PC-9 (cell line): ENCODE measurements around the gene NEO1. TPM values are rescaled to one million over a fixed set of nuclear protein-coding genes. Genes with fewer than 3 reads are reported as not detected.

Experiments used
- BruUV-seq: library from RNA; stranded (reverse); fragments of 400-500 nt; replicated peaks from 2 replicates; lab custom pipeline; 2021; lab: Mats Ljungman, UMichigan
- CTCF ChIA-PET: fragments of 300-600 bp; sonication (Branson Sonifier 250); formaldehyde crosslinking; loops from one replicate; lab custom pipeline; 2022; ENCODE audit warnings: antibody characterized with exemption; lab: Charles Lee
- POLR2A ChIA-PET: fragments of 300-600 bp; sonication (Branson Sonifier 250); formaldehyde crosslinking; loops from one replicate; lab custom pipeline; 2022; ENCODE audit warnings: antibody characterized with exemption; ENCODE audit not compliant: unreplicated experiment; lab: Charles Lee
- DNase-seq, 2 experiments: peaks; one replicate each; pipeline versions ENCODE4 v3.0.0 to v3.0.0-alpha.2; 2015 to 2022; ENCODE audit warnings: mixed read lengths in 1 of 2
- H2AFZ ChIP-seq: fragments of 200-600 bp; sonication (generic); 2 replicates; pipeline ENCODE4 v1.8.1; 2017; ENCODE audit warnings: antibody characterized with exemption
- H3F3A ChIP-seq: fragments of 200-600 bp; sonication (generic); 2 replicates; pipeline ENCODE4 v1.8.1; 2017; ENCODE audit warnings: antibody characterized with exemption, mild to moderate bottlenecking, low read depth; ENCODE audit not compliant: insufficient read depth
- H3K27ac ChIP-seq: fragments of 200-600 bp; sonication (generic); 2 replicates; pipeline ENCODE4 v1.6.1; 2016; ENCODE audit warnings: mixed run types
- H3K27me3 ChIP-seq: fragments of 200-600 bp; sonication (generic); 2 replicates; pipeline ENCODE4 v1.6.1; 2016; ENCODE audit warnings: low read depth, mixed run types; ENCODE audit not compliant: insufficient read depth
- H3K36me3 ChIP-seq: fragments of 200-600 bp; sonication (generic); 2 replicates; pipeline ENCODE4 v1.6.1; 2016; ENCODE audit warnings: low read depth, mixed run types
- H3K4me1 ChIP-seq: fragments of 200-600 bp; sonication (generic); replicated peaks from 2 replicates; pipeline ENCODE4 v1.6.1; 2016; ENCODE audit warnings: mixed run types; ENCODE audit not compliant: insufficient read depth
- H3K4me2 ChIP-seq: fragments of 200-600 bp; sonication (generic); 2 replicates; pipeline ENCODE4 v1.6.1; 2017; ENCODE audit warnings: mixed run types
- H3K4me3 ChIP-seq: fragments of 200-600 bp; sonication (generic); 2 replicates; pipeline ENCODE4 v1.6.1; 2016; ENCODE audit warnings: mixed run types
- H3K79me2 ChIP-seq: fragments of 200-600 bp; sonication (generic); 2 replicates; pipeline ENCODE4 v1.6.1; 2017; ENCODE audit warnings: low read depth, mixed run types
- H3K9me2 ChIP-seq: fragments of 200-600 bp; sonication (generic); 2 replicates; pipeline ENCODE4 v1.8.1; 2017; ENCODE audit warnings: mild to moderate bottlenecking; ENCODE audit not compliant: insufficient read depth
- H3K9me3 ChIP-seq: fragments of 200-600 bp; sonication (generic); 2 replicates; pipeline ENCODE4 v1.8.1; 2016; ENCODE audit warnings: low read depth; ENCODE audit not compliant: insufficient read depth
- H4K20me1 ChIP-seq: fragments of 200-600 bp; sonication (generic); 2 replicates; pipeline ENCODE4 v1.8.1; 2017; ENCODE audit not compliant: insufficient read depth
- CTCF ChIP-seq: fragments of 200-600 bp; sonication (generic); conservative IDR thresholded peaks from 2 replicates; pipeline ENCODE4 v1.6.1; 2017; ENCODE audit warnings: mixed run types, antibody characterized with exemption, mild to moderate bottlenecking, moderate library complexity
- EZH2 ChIP-seq: fragments of 200-600 bp; sonication (generic); IDR thresholded peaks from 2 replicates; pipeline ENCODE4 v1.8.0; 2017; ENCODE audit warnings: antibody characterized with exemption, low read depth
- intact Hi-C: fragments of 100-400 bp; cut with micrococcal nuclease; formaldehyde crosslinking; loops from one replicate; pipeline ENCODE4 v1.10.0; 2022; ENCODE audit not compliant: unreplicated experiment
- total RNA-seq: library from RNA; stranded (reverse); gene quantifications from 2 replicates; pipeline ENCODE4 v1.2.3, GENCODE V29; 2021

NEO1 gene
- total RNA-seq, 1 experiment from 2014 or later, result 5.2 TPM

GRCh38 chr15:73270366-73271097, 218.3 kb downstream of the NEO1 start:
- no peaks in the 10 kb centered on the region for H3K36me3 ChIP-seq
- H3K27ac ChIP-seq, result no peak overlapping the region
- BruUV-seq, result no TSS peak
- TF ChIP-seq EZH2, result no peak
- TF ChIP-seq CTCF, result no peak
- H3F3A ChIP-seq, result no peaks in the 10 kb centered on the region
- H3K9me2 ChIP-seq, result no peaks in the 10 kb centered on the region
- no peak overlapping the region for H2AFZ ChIP-seq
- no peak for DNase-seq
- intact Hi-C loops, result loop anchor here (5.0 kb wide), 1 partner anchor 668 kb away; no protein-coding TSS in a partner anchor
- H3K9me3 ChIP-seq, result no peaks in the 10 kb centered on the region
- H3K79me2 ChIP-seq, result no peaks in the 10 kb centered on the region
- ChIA-PET CTCF (interaction anchor here (0.7 kb wide), 1 partner anchor 586 kb away, joined by 3 read pairs; no protein-coding TSS in a partner anchor), POLR2A (no interaction called here)
- H3K4me1 ChIP-seq, result no peaks in the 10 kb centered on the region
- H3K4me2 ChIP-seq, result no peak overlapping the region
- no peaks in the 10 kb centered on the region for H4K20me1 ChIP-seq
- H3K27me3 ChIP-seq, result no peaks in the 10 kb centered on the region
- no peak overlapping the region for H3K4me3 ChIP-seq

- intact Hi-C loops, result loop anchor here (5.0 kb wide), 1 partner anchor 671 kb away; no protein-coding TSS in a partner anchor
- POLR2A ChIA-PET, result no interaction called here
Observed at GRCh38 chr15:73273181-73274002, 221.1 kb downstream of the NEO1 start.

More at GRCh38 chr15:73273181-73274002, 221.1 kb downstream of the NEO1 start:
- CTCF ChIA-PET, result interaction anchor here (0.6 to 0.7 kb wide), 4 partner anchors 26 to 888 kb away, joined by 3 to 8 read pairs (median 4); no protein-coding TSS in a partner anchor
- Histone ChIP-seq H3K9me3 (no peaks in the 10 kb centered on the region), H3K4me2 (no peak overlapping the region), H3K9me2 (no peaks in the 10 kb centered on the region), H3F3A (no peaks in the 10 kb centered on the region), H3K36me3 (no peaks in the 10 kb centered on the region), H3K79me2 (no peaks in the 10 kb centered on the region), H3K27ac (no peak overlapping the region), H2AFZ (no peak overlapping the region), H3K4me3 (no peak overlapping the region), H3K27me3 (no peaks in the 10 kb centered on the region), H4K20me1 (no peaks in the 10 kb centered on the region), H3K4me1 (no peaks in the 10 kb centered on the region)
- TF ChIP-seq EZH2 (no peak), CTCF (peak; percentile 79)
- peak; percentile 32 to 37 for DNase-seq
- BruUV-seq, result no TSS peak
